Transverse colon (tissue), 3 donors: ENCODE data around the gene POLR2F.

Source experiments
- POLR2A ChIP-seq: fragments of 450-650 bp; IDR thresholded peaks from one replicate; pipeline ENCODE4 v1.6.1; 2016; ENCODE audit warnings: antibody characterized with exemption, mild to moderate bottlenecking, moderate library complexity
- POLR2AphosphoS5 ChIP-seq, 3 donors: sonication (generic); formaldehyde crosslinking; IDR thresholded peaks; one replicate each; pipeline ENCODE4 v1.6.1; 2016; ENCODE audit warnings: antibody characterized with exemption in 3 of 3

GRCh38 chr22:37979782-37980181 lies 26.3 kb downstream of the POLR2F start:
- no peak for TF ChIP-seq POLR2AphosphoS5 (IDR thresholded peaks at IDR 0.05)
- no peak for TF ChIP-seq POLR2A
